Skeletal muscle cell (primary cell): ENCODE measurements around the gene CACNA1S.

Experiments
- DNase-seq: peaks from one replicate; pipeline ENCODE4 v3.0.0-alpha.2; 2010; ENCODE audit warnings: low read depth
- H3K4me3 ChIP-seq: 2 replicates; pipeline ENCODE4 v1.5.1; 2011; ENCODE audit warnings: low read depth, mild to moderate bottlenecking, control low read depth, low read length, moderate library complexity

Gene CACNA1S

GRCh38 chr1:201072922-201073321, 39.3 kb downstream of the CACNA1S start:
- H3K4me3 ChIP-seq: no peak overlapping the region
- no peak for DNase-seq

GRCh38 chr1:201072149-201072548, 40.1 kb downstream of the CACNA1S start:
- DNase-seq: no peak
- no peak overlapping the region for H3K4me3 ChIP-seq

- no peak overlapping the region for H3K4me3 ChIP-seq
- DNase-seq: no peak
These were observed 42.6 kb downstream of the CACNA1S start for GRCh38 chr1:201069636-201070035.

GRCh38 chr1:201068976-201069375, 43.2 kb downstream of the CACNA1S start:
- no peak overlapping the region for H3K4me3 ChIP-seq
- DNase-seq: no peak

GRCh38 chr1:201066986-201067385, 45.2 kb downstream of the CACNA1S start:
- no peak for DNase-seq
- H3K4me3 ChIP-seq: no peak overlapping the region

- no peak for DNase-seq
- H3K4me3 ChIP-seq: no peak overlapping the region
These were observed 46.5 kb downstream of the CACNA1S start for GRCh38 chr1:201065686-201066085.

- H3K4me3 ChIP-seq: no peak overlapping the region
- DNase-seq: no peak
These were observed 47.4 kb downstream of the CACNA1S start for GRCh38 chr1:201064806-201065205.

GRCh38 chr1:201063145-201063544, 49.1 kb downstream of the CACNA1S start:
- H3K4me3 ChIP-seq: no peak overlapping the region
- DNase-seq: no peak

- H3K4me3 ChIP-seq: no peak overlapping the region
- DNase-seq: no peak
These were observed 49.6 kb downstream of the CACNA1S start for GRCh38 chr1:201062511-201063091.

- no peak for DNase-seq
- H3K4me3 ChIP-seq: no peak overlapping the region
These were observed 50.3 kb downstream of the CACNA1S start for GRCh38 chr1:201061886-201062285.

GRCh38 chr1:201061049-201061448, 51.2 kb downstream of the CACNA1S start:
- no peak for DNase-seq
- H3K4me3 ChIP-seq: no peak overlapping the region

GRCh38 chr1:201060586-201060985, 51.6 kb downstream of the CACNA1S start:
- no peak overlapping the region for H3K4me3 ChIP-seq
- no peak for DNase-seq

GRCh38 chr1:201059871-201060555, 52.2 kb downstream of the CACNA1S start:
- H3K4me3 ChIP-seq: no peak overlapping the region
- no peak for DNase-seq

- no peak overlapping the region for H3K4me3 ChIP-seq
- no peak for DNase-seq
These were observed 52.8 kb downstream of the CACNA1S start for GRCh38 chr1:201059401-201059800.

- no peak for DNase-seq
- H3K4me3 ChIP-seq: no peak overlapping the region
These were observed 58.1 kb downstream of the CACNA1S start for GRCh38 chr1:201054091-201054543.

- no peak for DNase-seq
- no peak overlapping the region for H3K4me3 ChIP-seq
These were observed 58.9 kb downstream of the CACNA1S start for GRCh38 chr1:201053155-201053860.

GRCh38 chr1:201051399-201051798, 60.8 kb downstream of the CACNA1S start:
- no peak for DNase-seq
- no peak overlapping the region for H3K4me3 ChIP-seq

GRCh38 chr1:201050515-201051277, 61.5 kb downstream of the CACNA1S start:
- no peak overlapping the region for H3K4me3 ChIP-seq
- no peak for DNase-seq

GRCh38 chr1:201049248-201049831, 62.9 kb downstream of the CACNA1S start:
- no peak for DNase-seq

GRCh38 chr1:201048521-201048920, 63.7 kb downstream of the CACNA1S start:
- DNase-seq: no peak
- no peak overlapping the region for H3K4me3 ChIP-seq

More at GRCh38 chr1:201049248-201049831, 62.9 kb downstream of the CACNA1S start:
- no peak overlapping the region for H3K4me3 ChIP-seq
